IPS-15b (cell line): ENCODE results near the gene TRAPPC12.

Source experiments
- H3K27me3 ChIP-seq: one replicate; pipeline ENCODE4 v1.6.1; 2013; ENCODE audit warnings: low read length; ENCODE audit not compliant: control insufficient read depth, insufficient read depth
- H3K36me3 ChIP-seq: one replicate; pipeline ENCODE4 v1.6.1; 2013; ENCODE audit warnings: low read length; ENCODE audit not compliant: control insufficient read depth, insufficient read depth
- H3K4me1 ChIP-seq: one replicate; pipeline ENCODE4 v1.6.1; 2013; ENCODE audit warnings: mild to moderate bottlenecking, low read length; ENCODE audit not compliant: control insufficient read depth, insufficient read depth
- H3K4me3 ChIP-seq: one replicate; pipeline ENCODE4 v1.5.1; 2013; ENCODE audit warnings: low read depth, low read length
- H3K9ac ChIP-seq: one replicate; pipeline ENCODE4 v1.6.1; 2013; ENCODE audit warnings: low read depth, mild to moderate bottlenecking, low read length
- H3K9me3 ChIP-seq: one replicate; pipeline ENCODE4 v1.6.1; 2013; ENCODE audit warnings: mild to moderate bottlenecking, low read length; ENCODE audit not compliant: control insufficient read depth, insufficient read depth

The TRAPPC12 gene

DNA sequence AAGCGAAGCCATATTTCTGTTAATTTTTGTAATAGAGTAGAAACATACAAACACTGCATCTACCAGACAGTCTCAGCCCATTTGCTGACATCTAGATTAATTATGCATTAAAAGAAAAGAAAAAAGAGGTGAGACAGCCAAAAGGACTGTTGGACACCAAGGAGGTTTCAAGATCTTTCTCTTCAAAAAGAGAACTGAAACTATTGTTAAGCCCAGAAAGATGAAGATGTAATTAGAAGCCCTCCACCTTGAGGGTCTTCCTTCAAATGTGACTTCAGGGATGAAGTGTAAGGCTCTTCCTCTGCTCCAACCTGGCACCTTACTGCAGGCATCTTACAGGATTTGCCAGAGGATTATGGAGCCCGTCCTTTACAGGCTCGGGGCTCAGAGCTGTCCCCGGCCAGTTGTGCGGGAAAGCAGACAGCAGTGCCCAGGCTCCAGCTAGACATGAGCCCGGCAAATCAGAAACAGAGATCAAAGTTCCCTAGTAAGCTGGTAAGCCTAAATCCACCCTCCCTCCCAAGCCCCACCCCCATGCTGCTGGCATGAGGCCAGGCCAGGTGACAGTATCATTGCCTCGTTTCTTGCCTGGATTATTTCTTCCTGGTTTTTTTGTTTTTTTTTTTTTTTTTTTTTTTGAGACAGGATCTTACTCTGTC is 101.0 kb downstream of the TRAPPC12 start:
- Histone ChIP-seq H3K9me3 (no peaks in the 10 kb centered on the region), H3K36me3 (peaks cover 15% of the 10 kb centered on the region), H3K4me3 (no peak overlapping the region), H3K9ac (no peak overlapping the region), H3K27me3 (no peaks in the 10 kb centered on the region), H3K4me1 (peaks cover 2% of the 10 kb centered on the region)

DNA sequence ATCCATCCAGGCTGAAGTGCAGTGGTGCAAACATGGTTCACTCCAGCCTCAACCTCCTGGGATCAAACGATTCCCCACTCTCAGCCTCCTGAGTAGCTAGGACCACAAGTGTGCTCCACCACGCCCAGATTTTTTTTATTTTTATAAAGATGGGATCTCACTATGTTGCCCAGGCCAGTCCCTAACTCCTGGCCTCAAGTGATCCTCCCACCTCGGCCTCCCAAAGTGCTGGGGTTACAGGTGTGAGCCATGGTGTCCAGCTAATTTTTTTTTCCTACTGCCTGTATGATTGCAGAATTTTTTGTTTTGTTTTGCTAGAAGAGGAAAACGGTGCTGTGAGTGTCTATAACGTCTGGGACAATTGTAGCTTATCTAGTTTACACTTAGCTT is 101.5 kb downstream of the TRAPPC12 start:
- peaks cover 15% of the 10 kb centered on the region for H3K36me3 ChIP-seq
- H3K27me3 ChIP-seq = no peaks in the 10 kb centered on the region
- peaks cover 2% of the 10 kb centered on the region for H3K4me1 ChIP-seq
- no peak overlapping the region for H3K4me3 ChIP-seq
- H3K9ac ChIP-seq = no peak overlapping the region
- no peaks in the 10 kb centered on the region for H3K9me3 ChIP-seq

DNA sequence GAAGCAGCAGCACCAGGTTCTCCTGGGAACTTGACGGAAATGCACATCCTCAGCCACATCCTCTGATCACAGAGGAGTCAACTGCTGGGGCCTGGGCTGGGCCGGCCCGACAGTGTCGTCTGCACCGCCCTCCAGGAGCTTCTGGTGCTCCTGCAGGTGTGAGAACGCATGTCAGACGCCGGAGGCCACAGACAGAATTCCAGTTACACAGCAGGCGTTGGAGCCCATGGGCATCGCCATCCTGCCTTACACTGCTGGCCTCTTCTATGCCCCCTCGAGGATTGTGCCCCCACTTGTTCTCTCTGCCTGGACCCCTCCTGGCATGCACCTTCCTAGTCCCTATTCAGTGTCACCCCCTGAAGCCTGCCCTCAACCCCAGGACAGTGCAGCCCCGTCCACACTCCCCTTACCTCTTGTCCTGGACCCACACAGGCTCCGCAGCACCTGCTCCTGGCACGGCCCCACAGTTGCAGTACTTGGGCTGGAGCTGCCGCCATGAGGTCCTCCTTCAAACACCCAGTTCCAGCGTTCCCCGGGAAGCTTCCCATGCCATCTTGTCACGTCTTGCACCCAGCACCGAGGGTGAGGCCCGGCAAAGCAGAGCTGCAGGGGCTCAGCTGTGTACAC is 102.4 kb downstream of the TRAPPC12 start:
- Histone ChIP-seq H3K9me3 (no peaks in the 10 kb centered on the region), H3K27me3 (no peaks in the 10 kb centered on the region), H3K36me3 (peaks cover 19% of the 10 kb centered on the region), H3K9ac (no peak overlapping the region), H3K4me1 (peaks cover 2% of the 10 kb centered on the region), H3K4me3 (no peak overlapping the region)

DNA sequence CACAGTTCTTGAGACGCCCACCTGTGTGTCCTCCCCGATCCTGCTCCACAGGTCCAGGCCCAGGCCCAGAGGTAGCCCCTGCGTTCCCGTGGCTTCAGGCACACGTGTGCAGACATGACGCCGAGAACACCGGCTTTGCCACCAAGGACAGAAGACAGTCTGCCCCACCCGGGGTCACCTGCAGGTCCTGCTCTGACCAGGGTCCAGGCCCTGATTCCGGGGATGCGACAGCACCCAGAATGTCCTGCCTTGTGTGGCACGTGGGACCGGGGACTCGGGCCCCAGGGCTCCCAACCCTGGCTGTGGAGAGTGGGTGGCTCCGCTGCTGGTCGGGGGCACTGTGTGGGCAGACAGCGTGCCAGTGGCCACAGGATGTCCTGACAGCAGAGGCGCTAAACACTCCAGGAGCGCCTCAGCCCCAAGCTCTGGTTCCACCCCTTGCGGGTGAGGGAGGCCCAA is 102.9 kb downstream of the TRAPPC12 start:
- no peak overlapping the region for H3K9ac ChIP-seq
- H3K27me3 ChIP-seq = no peaks in the 10 kb centered on the region
- no peaks in the 10 kb centered on the region for H3K9me3 ChIP-seq
- peaks cover 2% of the 10 kb centered on the region for H3K4me1 ChIP-seq
- no peak overlapping the region for H3K4me3 ChIP-seq
- peaks cover 19% of the 10 kb centered on the region for H3K36me3 ChIP-seq

DNA sequence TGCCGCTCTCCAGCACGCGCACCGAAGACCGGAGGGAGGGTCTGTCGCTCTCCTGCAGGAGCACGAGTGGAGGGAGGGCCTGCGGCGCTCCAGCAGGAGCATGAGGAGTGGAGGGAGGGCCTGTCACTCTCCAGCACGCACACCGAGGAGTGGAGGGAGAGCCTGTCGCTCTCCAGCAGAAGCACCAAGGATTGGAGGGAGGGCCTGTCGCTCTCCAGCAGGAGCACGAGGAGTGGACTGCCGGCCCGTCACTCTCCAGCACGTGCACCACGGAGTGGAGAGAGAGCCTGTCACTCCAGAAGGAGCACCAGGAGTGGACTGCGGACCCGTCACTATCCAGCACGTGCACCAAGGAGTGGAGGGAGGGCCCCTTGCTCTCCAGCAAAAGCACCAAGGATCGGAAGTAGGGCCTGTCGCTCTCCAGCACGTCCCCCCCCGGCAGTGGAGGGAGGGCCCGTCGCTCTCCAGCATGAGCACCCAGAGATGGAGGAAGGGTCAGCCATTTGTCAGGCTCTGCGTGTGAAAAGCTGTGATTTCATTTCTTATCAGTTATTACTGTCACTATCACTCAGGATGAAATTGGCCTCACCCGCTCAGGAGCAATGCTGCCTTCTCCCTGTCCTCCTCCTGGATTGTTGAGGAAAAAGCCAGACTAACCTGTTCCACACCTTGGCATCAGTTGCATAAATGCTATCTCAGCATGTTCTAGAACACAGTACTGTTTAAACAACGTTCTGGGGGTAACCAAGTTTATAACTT is 103.9 kb downstream of the TRAPPC12 start:
- Histone ChIP-seq H3K9me3 (no peaks in the 10 kb centered on the region), H3K27me3 (no peaks in the 10 kb centered on the region), H3K4me3 (peak overlapping the region; percentile 18), H3K9ac (no peak overlapping the region), H3K36me3 (peaks cover 19% of the 10 kb centered on the region), H3K4me1 (peaks cover 2% of the 10 kb centered on the region)

DNA sequence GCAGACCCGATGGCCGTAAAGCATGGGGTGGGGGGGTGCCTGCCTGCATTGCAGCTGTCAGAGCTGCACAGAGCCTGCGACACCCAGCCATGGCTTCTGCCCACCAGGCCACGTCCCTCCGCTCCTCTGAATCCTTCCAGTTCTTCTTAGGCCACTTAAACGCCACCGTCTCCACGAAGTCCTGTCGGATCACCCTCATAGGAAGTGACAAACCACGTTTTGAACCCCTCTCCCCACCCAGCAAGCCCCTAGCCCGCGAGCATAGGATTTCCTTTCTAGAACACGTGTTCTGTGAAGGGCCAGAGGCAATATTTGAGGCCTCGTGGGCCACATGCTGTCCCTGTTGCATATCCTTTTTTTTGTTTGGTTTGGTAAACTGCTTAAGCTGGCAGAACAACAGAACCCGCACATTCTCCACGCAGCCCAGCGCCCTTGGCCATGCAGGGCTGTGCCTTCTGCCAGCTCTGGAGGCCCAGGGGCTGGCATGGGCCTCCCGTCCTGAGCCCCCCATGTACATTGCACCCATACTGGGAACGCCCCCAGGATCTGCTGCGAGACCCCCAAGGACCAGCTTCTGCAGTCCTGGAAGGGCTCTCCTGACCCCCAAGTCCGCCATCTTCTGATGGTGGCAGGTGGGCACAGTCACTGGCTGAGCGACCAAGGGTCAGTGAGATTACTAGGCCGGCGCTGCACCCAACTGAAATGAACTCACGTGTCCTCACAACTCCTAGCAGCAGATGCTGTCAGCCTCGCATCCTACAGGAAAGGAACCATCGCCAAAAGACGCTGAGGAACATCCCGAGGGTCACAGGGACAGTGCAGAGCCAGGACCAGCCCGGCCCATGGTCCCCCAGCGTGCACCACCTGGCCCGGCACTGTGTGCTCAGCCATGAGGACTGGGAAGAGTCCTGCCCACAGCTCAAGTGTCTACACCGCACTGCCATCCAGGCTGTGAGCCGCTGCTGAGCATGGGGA is 104.8 kb downstream of the TRAPPC12 start:
- H3K4me1 ChIP-seq = peaks cover 2% of the 10 kb centered on the region

DNA sequence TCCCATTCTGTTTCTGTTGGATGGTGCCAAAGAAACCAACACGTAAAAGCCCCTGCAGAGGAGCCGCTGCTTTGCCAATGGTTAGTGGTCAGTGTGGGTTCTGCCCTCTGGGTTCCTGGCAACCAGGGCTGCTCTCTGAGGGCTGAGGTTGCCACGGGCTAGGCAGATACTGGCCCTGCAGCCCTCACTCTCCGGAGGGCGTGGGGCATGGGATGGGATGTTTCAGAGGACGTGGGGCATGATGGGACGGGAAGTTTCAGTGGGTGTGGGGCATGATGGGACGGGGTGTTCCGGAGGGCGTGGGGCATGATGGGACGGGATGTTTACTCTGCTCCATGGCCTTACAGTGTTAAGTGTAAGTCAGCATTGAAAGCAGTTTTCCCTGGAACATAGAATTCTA is 105.7 kb downstream of the TRAPPC12 start:
- Histone ChIP-seq H3K9me3 (no peaks in the 10 kb centered on the region), H3K4me1 (peaks cover 2% of the 10 kb centered on the region), H3K27me3 (no peaks in the 10 kb centered on the region), H3K9ac (no peak overlapping the region), H3K4me3 (no peak overlapping the region), H3K36me3 (peaks cover 10% of the 10 kb centered on the region)

More for the DNA sequence above, 104.8 kb downstream of the TRAPPC12 start:
- Histone ChIP-seq H3K36me3 (peaks cover 16% of the 10 kb centered on the region), H3K9ac (no peak overlapping the region), H3K9me3 (no peaks in the 10 kb centered on the region), H3K4me3 (peak overlapping the region; percentile 18), H3K27me3 (no peaks in the 10 kb centered on the region)

DNA sequence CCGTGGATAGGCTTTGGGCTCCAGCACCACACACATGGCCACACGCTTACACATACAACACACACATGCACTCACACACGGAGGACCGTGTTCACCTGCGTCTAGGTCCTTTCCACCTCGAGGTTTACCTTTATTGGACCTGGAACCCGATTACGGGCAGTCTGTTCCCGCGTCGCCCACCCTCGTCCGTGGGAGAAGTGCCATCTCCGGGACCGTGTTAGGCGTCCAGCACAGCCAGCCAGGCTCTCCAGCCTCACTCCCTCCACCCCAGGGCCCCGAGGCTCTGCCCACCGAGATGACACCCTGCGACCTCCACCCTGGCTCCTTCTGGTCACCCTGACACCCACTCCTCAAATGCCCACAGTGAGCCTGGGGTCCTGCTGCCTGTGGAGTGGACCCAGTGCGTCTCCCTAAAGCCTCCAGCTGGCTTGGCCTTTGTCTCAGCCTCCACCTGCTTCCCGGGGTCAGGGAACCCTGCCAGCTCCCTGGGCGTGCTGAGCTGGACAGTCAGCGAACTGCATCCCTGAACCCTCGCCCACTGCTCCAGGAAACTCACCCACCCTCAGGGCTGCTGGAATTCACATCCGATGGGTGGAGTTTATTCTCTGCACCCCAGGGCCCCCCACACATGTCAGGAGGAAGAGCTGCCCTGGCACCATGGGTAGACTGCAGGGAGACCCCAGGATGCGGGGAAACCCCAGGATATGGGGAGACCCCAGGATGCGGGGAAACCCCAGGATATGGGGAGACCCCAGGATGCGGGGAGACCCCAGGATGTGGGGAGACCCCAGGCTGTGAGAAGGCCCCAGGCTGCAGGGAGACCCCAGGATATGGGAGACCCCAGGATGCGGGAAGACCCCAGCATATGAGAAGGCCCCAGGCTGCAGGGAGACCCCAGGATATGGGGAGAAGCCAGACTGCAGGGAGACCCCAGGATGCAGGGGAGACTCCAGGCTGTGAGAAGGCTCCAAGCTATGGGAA is 106.8 kb downstream of the TRAPPC12 start:
- Histone ChIP-seq H3K27me3 (no peaks in the 10 kb centered on the region), H3K36me3 (peaks cover 10% of the 10 kb centered on the region), H3K9me3 (no peaks in the 10 kb centered on the region), H3K4me3 (no peak overlapping the region), H3K4me1 (peaks cover 2% of the 10 kb centered on the region), H3K9ac (no peak overlapping the region)

DNA sequence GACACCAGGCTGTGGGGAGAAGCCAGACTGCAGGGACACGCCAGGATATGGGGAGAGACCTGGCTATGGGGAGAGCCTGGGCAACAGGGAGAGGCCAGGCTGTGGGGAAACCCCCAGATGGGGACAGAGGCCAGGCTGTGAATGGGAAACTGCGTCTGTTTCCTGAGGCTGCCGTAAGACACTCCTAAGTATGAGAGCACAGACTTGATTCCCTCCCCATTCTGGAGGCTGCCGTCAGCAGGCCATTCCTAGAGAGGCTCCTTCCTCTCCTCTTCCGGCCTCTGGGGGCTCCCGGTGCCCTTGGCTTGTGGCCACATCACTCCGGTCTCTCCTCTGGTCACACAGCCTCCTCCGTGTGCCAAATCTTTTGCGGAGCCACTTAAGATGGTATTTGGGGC is 107.5 kb downstream of the TRAPPC12 start:
- no peak overlapping the region for H3K9ac ChIP-seq
- peaks cover 2% of the 10 kb centered on the region for H3K4me1 ChIP-seq
- no peaks in the 10 kb centered on the region for H3K27me3 ChIP-seq
- peaks cover 10% of the 10 kb centered on the region for H3K36me3 ChIP-seq
- H3K9me3 ChIP-seq = no peaks in the 10 kb centered on the region
- no peak overlapping the region for H3K4me3 ChIP-seq

DNA sequence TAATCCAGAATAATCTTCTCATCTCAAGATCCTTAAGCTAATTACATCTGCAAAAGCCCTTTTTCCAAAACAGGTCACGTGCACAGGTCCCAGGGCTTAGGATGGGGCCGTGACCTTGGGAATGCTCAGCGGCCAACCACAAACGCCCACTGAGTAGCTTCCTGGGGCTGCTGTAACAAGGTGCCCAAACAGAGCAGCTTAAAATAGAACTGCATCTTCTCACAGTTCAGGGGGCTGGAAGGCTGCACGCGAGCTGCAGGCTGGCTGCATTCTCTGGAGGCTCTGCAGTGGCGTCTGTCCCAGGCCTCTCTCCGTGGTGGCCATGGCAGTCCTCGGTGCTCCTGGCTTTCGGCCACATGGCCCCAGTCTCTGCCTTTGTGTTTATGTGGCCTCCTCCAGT is 107.9 kb downstream of the TRAPPC12 start:
- H3K36me3 ChIP-seq = peaks cover 6% of the 10 kb centered on the region
- no peaks in the 10 kb centered on the region for H3K27me3 ChIP-seq
- H3K4me3 ChIP-seq = no peak overlapping the region
- H3K9me3 ChIP-seq = no peaks in the 10 kb centered on the region
- peaks cover 2% of the 10 kb centered on the region for H3K4me1 ChIP-seq
- H3K9ac ChIP-seq = no peak overlapping the region
